Activated effector memory CD4-positive, alpha-beta T cell treated with Interleukin-2 at 50 U/mL for 16 hours (primary cell): Measurements from ENCODE around the gene DAAM2.

ENCODE experiments used
- DNase-seq: peaks from one replicate; pipeline ENCODE4 v3.0.0-alpha.2; 2020

DAAM2 gene

DNA sequence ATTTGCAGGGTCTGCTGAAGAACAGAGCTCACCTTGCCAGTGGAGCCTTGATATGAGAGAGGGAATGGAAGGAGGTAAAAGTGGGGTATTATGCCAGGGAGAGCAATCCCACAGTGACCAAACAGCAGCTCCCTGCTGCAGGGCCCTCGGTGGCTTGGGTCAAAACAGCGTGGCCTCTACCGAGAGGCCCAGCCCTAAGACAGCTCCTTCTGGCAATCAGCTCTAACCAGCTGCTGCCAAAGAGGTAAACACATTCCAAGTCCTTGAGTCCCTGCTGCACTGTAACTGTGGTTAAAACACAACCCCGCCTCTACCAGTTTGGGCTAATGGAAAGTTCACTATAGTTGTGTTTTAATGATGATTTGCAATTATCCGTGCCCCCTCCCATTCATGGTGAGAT, 1.4 kb upstream of the DAAM2 start:
- no peak for DNase-seq

DNA sequence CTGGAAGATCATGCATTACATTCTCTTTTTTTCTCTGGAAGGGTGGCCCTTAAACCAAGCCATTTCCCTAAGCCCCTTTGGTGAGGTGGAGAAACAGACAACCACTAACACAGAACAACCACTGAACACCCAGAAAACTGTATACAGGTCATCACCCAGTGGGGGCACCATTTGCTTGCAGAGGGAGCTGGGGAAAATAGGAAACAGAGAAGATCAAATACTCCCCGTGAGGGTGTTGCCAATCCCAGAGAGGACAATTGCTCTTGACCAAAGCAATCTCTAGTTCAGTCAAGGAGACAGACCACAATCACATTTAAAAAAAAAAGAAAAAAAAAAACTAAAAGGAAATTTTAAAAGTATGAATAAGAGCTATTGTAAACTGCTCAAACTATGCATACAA, 865 bp upstream of the DAAM2 start:
- DNase-seq, result no peak

DNA sequence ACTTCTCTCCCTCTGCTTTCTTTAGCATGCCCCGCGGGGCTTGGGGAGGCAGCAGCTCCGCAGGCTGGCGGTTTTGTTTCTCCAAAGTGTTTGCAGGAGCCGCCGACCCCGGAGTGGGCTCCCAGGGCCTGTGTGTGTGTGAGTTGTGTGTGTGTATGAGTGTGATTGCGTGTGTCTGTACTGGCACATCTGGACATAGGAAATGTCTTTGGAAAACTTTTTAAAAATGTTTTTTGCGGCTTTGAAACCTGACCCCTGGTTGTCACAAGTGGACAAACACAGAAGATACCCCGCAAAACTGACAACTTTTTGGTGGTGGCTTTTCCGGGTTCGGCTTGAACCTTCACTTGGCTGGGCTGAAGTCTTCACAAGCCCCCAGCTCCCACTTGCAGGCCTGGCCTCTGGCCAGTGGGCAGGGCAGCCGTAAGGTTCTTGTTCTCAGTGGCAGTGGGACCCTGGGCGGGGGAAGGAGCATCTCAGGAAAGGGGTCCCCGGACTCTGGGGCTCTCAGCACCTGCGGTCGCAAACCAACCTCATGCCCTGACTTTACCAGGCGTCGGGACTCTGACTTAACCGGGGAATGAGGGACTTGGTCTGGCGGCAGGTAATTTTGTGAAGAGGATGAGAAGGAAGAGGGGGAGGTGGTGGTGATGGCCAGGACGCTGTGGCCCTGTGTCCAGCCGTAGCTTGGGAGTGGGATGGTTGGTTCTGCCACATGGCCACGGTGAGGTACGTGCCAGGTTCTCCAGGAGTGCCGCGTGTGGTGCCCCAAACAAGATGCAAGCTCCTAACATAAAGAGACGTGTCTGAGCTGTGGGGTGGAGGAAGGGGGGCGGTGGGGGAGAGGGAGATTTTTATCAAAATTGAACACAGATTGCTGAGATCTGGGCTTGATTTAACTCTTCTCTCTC, 619 bp downstream of the DAAM2 start:
- no peak for DNase-seq

DNA sequence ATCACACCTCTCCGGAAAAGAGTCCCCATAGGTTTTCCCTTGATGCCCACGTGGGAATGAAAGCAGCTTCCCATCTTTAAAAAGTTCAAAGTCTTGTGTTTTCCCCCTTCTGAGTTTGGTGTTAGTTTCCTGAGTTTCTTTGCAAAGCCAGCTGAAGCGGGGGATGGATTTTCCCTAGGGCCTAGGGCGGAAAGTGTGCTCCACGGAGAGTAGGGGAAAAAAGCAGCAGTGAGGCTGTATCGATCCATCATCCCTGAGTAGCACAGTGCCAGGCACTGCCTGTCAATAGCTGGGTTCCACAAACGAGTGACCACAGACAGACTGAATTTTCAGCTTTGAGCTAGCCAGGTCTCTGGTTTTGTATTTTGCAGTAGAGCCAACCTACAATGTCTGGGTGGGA, 1.3 kb downstream of the DAAM2 start:
- DNase-seq, result no peak

DNA sequence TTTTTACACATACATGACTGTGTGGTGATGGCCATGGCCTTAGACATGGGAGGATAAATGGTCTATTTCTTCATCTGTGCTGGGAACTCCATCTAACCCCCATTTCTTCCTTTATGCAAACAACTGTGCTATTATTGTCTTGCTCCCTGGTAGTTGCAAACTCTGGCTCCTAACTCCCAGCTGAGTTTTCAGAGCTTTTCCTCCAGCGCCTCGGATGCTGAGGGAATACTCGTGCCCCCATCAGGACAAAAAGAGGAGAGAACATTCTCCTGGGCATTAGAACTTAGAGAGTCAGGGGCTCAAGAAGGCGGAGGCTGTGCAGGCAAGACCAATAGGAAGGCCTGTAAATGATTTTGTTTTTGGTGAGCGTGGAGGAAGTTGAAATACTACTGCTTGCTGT, 2.1 kb downstream of the DAAM2 start:
- DNase-seq, result no peak

DNA sequence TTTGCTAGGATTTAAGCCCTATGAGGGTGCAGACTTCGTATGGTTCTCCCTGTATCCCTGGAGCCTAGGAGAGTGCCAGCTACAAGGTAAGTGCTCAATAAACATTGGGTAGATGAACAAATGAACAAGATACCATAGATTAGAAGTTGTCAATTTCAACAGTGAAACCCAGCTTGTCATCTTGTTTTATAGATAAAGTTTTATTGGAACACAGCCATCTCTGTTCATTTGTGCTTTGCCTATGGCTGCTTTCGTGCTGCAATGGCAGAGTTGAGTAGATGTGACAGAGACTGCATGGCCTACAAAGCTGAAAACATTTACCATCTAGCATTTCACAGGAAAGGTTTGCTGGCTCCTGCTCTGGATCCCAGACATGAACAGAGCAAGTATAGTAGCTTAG, 5.6 kb downstream of the DAAM2 start:
- DNase-seq, result no peak

DNA sequence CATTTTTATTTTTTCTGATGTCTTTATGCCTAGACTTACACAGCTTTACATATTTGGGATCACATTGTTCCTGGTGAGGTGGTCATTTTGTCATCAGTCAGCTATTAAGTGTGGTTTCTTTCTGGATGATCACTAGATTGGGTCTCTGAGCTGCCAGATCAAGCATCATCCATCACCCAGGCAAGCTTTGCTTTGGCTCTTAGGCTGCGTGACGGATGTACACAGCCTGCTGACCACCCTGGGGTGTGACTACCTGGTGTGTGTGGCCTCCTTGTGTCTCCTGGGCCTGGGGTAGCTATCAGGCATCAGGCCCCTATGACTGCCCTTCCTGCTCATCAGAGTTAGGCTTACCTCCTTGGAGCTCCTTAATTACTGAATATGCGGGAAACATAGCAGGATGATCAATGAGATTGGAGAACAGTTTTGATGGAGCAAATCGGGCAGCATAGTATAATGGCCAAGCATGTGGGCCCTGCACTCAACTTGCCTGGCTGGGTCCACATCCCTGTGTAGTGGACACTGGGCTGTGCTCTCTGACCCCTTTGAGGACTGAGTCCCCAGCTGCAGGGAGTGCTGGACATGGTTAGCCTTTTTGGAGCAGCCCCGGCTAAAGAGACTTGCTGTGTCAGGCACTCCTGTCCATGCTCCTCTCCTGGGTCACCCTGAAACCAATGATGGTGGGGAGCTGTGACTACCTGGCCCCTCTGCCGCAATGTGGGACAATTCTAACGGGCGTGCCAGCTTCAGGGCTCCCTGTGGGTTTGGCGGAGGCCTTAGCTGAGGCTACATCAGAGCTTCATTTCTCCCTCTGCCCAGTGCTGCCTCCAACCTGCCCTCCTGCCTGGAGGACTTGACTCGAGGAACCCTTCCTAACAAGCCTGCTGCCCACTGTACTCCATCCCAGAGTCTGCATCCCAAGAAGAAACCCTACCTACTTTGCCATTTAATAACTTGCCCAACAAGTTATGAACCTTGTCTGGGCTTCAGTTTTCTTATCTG, 8.2 kb downstream of the DAAM2 start:
- DNase-seq, result no peak

DNA sequence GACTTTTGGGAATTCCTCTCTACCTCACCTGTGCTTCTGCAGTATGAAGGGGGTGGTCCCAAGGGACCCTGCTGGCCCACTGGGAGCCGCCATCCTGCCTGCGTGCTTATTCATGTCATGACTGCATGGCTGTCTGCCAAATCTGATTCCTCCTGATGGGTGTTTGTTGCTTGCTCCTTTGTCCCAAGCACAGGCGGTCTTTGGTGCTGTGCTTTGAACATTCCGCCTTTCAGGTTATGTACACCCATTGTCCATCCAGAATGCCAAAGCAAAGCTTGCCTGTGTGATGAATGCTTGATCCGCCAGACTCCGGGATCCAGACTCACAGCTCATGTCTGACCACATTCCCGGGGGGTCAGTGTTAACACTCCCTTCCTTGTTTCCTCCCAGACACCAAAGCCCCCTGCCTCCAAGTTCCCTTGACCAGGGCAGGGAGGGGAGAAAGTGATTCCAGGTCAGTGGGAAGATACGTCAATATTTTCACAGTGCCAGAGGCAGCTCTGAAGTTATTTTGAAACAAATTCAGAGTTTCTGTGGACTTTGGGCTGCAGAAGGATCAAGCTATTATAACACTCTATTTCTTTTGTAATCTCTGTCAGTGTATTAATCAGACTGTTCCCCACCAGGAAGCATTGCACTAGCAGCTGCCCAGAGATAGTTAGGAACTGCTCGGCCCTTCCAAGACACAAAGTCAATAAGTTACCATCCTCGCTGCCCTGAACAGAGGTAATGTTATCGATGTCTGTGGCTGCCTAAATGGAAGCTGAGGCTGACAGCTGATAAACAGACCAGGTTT, 9.5 kb downstream of the DAAM2 start:
- no peak for DNase-seq

DNA sequence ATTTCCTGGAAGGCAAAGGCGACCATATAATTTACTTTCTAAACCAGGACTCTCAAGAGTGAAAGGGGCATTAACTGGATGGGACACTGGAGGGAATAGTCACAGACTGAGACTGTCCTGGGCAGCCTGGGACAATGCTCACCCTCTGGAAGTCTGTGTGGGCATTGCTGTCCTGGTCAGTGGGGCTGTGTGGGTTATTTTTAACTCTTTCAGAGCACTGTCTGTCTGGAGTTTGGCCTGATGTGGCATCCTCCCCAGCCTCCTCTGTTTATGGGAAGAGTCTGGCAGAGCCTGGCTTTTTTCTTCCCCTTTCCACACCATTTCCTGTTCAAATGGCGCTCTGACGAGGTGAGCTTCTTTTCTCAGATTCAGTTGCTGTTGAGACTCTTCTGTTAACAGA, 11.7 kb downstream of the DAAM2 start:
- no peak for DNase-seq

DNA sequence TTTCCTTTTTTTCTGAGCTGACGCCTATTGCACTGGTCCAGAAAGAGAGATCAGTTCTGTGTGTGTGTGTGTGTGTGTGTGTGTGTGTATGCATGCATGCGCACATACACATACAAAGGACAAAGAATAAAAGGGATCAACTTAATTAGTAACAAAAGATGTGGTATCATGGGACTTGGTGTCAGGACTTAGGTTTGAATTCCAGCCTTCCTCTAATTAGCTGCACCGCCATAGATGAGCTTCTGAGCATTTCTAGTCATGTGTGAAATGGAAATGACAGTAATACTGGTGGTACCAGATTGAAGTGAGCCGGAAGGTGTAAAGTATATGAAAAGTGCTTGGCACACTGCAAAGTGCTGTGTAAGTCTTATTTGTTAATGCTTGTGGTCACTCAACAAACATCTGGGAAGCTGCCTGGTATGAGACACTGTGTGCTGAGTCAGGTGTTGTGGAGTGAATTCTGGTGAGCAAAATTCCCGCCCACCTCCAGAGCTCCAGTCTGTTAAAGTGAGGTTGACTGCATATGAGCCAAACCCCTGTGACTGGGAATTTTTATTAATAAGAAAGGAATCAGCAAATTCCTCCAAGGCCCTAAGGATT, 12.4 kb downstream of the DAAM2 start:
- no peak for DNase-seq

DNA sequence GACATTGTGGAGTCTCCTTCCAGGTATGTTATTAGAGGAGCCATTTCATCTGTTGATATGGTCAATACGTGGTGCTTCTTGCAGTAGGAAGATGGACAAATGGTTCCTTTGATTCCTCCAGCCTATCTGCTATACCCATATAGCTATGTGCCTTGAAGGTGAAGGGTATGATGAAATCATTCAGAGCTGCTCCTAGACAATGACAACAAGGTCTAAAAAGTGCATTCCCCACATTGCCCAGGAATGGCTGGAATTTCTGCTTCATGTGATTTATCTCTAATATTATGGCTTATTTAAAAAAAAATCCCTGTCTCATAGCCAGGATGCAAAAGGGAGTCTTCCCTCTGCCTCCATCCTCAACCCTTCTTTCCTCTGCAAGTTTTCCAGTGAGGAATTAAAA, 14.1 kb downstream of the DAAM2 start:
- DNase-seq, result no peak

DNA sequence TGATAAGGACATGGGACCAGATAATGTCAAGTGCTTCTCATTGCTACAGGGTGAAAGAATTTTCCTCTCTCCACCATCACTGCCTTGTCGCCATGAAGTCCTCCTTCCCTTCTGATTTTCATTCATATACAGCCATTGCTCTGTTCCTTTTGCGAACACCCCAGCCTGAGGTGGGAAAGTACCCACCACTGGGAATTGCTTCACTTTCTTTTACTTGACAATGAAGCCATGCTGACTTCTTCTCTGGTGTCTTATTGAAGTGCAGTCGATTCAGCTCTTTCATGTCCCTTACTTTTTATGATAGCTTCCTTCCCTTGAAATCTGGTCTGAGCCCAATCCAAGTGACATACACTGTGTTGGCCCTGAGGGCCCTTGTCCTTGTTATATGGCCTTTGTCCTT, 16.2 kb downstream of the DAAM2 start:
- DNase-seq, result no peak

DNA sequence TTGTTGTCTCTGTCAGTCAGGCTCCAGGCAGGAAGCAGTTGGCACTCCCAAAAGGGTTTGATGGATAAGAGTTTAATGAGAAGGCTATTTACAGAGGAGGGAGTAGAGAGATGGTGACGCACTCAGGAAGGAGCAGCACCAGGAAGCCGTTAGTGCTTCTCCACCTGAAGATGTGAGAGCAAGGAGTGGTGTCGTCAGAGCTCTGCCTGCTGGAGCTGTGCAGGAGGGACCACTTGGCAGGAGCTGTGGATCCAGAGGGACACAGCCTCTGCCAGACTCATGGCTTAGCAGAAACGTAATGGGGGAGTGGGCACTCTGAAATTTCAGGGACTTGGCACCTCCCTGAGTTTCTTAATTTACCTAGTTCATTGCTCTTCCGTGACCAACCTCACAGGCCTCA, 16.8 kb downstream of the DAAM2 start:
- DNase-seq, result no peak

DNA sequence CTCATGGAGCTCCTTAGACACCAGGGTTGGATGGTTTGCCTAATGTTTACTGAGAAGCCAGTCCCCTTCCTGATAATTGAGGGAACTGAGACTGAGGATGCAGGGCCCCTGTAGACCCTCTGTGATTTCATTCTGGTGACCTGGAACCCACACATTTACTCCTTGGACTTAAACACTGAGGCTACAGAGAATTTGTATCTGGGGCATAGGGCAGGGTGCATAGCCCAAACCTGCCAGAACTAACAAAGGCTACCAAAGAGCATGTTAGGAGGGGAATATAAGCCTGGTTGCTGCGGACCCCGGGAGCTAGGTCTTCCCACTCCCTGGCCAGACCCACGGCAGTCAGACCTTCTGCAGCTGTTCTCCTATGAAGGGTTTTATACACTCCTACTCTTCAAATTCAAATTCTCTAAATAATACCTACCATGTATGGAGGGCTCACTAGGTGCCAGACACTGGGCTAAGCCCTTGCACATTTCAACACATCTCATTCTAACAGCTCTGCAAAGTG, 19.7 kb downstream of the DAAM2 start:
- DNase-seq, result no peak

DNA sequence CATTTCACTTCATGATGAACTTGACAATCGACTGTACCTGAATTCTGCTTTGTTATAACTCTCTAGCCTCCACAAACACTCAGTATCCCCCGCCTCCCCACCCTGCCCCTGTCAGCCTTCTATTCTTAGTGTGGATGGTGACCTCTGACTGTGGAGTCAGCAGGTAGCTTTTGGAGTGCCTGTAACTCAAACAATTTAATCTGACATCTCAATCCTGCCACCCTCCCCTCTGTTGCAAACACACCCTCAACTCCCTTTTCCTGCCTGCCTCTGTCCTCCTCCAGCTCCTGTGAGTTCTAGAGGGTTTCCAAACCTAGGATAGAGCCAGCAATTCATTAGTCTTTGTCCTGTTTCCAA, 20.3 kb downstream of the DAAM2 start:
- DNase-seq, result no peak

DNA sequence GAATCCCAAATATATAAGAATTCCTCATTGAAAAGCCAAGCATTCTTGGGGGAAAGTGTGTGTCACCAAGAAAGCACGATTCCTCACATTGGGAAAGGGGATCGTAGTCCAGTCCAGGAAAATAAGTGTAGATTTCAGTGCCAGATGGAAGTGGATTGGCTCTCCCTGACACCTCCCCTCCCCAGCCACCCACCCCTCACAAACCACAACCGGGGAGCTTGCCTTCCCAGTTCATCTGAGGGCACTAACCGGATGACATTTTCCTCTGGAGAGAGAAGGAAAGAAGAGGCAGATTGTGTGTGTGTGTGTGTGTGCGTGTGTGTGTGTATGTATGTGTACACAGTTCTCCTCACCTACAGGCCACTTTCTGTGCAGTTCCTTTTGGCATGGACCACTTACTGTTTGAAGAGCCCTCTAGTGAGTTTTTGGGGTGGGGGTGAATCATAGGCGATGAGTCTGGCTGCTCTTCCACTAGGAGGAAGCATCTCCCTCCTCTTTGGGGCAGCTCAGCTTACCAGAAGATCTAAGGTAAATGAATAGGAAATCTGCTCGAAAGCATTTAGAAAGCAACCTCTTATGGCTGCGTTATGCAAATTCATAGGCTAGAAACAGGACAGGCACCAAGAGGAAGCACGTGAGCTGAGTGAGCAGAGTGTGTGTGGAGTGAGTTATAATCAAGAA, 20.8 kb downstream of the DAAM2 start:
- no peak for DNase-seq

DNA sequence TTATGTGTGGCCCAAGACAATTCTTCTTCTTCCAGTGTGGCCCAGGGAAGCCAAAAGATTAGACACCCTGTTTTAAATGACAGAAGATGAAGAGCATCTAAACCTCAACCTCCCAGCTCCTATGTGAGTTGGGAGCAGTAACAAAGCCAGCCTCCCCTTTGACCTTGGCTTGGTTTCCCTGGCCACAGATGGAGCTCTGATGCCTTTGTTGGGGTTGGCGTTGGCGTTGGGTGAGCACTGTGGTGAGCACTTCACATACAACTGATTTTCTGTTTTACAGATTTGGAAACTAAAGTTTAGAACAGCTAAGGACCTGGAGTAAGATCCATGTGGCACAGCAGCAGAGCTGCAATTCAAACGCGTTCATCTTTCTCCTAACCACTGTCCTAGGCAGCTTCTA, 22.1 kb downstream of the DAAM2 start:
- DNase-seq, result no peak

DNA sequence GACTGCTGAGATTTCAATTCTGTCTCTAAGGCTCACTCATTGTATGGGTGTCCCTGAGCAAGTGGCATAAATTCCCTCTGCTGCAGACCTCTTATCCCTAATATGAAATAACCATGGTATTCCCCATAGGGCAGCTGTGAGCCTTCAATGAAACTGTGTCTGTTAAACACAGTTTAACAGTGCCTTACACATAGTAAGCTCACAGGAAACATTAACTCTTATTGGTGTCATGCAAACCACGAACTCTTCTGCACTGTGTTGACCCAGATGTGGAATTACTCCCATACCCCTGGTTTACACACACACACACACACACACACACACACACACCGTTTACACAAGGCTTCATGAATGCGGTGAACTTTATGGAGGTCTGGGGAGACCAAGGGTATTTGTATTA, 23.2 kb downstream of the DAAM2 start:
- no peak for DNase-seq

DNA sequence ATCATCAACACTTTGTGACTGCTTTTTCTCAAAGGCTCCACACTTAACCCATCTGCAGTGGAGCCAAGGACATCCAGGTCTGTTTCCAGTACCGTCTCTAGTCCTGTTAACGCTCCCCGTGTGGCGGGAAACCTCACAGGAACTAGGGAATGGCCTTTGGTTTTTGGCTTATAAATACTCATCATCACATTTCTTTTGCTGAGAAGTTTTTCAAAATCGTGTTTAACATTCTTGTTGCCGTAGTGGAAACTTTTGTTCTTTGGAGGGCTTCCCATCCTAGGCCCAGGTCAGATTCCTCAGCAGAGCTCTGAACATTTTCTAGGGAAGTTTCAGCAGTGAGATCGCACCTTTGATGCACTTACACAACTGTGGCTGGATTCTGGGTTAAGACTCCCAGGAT, 24.6 kb downstream of the DAAM2 start:
- no peak for DNase-seq

DNA sequence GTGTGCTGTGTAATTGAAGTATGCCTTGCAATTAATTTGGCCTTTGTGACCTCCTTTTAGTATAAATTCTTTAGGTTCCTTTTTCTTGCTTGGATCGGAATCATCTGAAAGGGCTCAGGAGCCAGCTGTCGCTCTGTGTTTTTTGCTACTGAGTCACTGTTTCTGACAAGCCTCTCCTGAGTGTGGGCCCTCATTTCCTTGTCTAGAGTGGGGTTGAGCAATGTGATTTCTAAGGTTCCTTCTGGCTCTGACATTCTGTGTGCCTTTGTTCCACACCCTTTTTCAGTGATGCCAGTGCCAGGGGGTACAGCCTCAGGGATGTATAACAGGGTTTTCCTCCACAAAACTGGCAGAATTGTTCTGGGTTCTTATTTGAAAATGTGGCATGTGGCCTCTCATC, 26.5 kb downstream of the DAAM2 start:
- no peak for DNase-seq

DNA sequence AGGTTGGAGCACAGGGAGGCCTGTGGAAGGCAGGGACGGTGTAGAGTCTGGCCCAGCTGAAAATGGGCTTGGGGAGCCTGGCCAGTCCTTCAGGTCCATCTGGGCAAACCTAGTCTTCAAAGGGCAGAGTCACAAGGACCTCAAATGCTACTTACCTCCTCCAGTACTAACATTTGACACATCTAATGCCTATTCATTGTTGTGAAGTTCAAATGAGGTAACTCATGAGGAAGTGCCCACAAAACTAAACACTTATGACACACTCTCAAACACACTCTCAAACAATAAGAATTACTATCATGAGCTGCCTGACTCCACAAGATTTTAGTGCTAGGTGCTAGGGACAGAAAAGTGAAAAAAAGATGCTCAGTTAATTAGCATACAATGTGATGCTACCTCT, 27.1 kb downstream of the DAAM2 start:
- no peak for DNase-seq

DNA sequence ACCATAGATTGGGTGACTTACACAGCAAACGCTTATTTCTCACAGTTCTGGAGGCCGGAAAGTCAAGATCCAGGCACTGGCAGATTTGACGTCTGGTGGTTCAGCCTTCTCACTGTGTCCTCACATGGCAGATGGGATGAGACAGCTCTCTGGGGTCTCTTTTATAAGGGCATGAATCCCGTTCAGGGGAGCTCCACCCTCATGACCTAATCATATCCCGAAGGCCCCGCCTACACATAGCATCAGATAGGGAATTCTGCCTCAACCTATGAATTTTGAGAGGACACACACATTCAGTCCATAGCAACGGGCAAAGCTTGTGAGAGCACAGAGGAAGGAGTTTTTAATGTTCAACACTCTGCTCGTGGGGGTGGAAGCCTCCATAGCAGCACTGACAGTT, 27.5 kb downstream of the DAAM2 start:
- no peak for DNase-seq
